ENCODE data around the gene GPC3.
"Not testable (repeated sequence)": the region's sequence is repeated elsewhere in the genome, so short reads cannot be mapped to it uniquely, and the experiment has no call there.

GPC3 gene

DNA sequence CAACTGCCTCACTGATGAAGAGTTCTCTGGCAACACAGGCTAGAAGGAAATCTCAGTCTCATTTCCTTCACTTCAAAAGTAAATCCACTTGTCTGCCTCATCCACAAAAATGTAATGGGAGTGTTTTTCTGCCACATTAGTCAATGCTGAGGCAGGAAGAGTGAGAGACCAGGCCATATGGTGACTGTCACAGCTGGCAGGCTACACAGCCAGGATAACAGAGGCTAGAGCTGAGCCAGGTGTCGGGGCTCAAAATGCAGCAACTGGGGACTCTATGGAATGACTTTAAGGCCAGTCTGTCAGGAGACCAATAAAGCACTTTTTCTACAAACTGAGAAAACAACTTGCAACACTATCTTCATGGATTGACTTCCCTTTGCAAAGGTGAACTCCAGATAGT is 204.2 kb downstream of the GPC3 start:
- DNase-seq, result no peak

DNA sequence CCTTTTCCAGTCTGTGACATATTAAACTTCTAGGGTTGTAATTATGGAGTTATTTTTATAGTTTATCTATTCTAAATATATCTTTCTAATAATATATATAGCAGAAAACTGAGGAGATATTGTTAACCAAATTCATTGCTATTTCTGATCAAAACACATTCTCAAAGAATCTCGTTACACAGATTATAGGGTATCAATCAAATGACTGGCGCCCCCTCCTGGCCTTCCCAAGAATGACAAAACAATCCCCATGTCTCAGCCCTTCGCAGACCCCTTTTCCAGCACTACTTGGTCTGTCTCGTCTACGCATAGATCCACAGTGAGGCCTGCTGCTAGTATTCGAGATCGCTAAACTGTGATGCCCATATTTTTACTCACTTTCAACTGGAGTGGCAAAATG is 209.3 kb downstream of the GPC3 start:
- peak in 9 of 51 donors; percentile 0 to 9 (median 0) for DNase-seq

DNA sequence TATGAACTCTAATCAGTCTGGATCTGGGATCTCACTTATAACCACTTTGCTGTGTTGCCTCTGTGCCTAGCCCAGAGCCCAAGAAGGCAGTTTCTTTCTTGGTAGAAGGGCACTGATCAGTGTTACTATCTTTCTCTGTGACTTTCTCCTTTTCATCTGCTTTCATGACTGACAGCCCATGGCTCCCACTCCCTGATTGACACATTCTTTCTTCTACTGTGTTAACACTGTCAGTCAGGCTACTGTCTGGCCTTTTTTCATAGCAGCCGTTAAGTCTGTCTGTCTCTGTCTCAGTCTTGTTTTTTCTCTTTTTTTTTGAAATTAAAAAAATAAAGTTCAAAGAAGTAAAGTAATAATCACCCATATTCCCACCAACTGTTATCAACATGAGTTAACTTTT is 210.6 kb downstream of the GPC3 start:
- no peak for DNase-seq

GRCh38 chrX:133771086-133771646 is 214.2 kb downstream of the GPC3 start:
- no peak for DNase-seq

DNA sequence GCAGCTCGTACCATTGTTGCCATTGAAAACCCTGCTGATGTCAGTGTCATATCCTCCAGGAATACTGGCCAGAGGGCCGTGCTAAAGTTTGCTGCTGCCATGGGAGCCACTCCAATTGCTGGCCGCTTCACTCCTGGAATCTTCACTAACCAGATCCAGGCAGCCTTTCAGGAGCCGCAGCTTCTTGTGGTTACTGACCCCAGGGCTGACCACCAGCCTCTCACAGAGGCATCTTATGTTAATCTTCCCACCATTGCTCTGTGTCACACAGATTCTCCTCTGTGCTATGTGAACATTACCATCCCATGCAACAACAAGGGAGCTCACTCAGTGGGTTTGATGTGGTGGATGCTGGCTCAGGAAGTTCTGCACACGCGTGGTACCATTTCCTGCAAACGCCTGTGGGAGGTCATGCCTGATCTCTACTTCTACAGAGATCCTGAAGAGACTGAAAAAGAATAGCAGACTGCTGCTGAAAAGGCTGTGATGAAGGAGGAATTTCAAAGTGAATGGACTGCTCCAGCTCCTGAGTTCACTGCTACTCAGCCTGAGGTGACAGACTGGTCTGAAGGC is 222.3 kb downstream of the GPC3 start:
- DNase-seq, result not testable (repeated sequence)

DNA sequence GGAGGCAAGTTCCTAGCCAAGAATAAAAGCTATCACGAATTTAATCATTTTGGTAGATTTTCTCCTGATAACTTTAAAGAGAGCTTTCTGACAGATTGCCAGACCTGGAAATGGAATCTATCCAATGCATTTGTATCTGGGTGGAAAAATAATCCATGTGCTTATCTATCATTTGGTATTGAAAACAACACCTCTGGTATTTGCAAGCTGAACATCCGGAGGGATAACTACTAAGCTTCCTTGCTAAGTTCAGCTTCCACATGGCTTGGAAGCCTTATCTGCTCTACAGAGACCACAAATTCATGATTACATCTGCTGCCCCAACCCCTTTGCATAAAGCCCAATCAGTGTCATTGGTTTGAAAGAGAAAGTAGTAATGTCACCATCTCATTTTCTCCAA is 230.7 kb downstream of the GPC3 start:
- DNase-seq, result no peak

GRCh38 chrX:133749951-133750350 is 235.4 kb downstream of the GPC3 start:
- no peak for DNase-seq

- no peak for DNase-seq
These were observed 236.0 kb downstream of the GPC3 start for GRCh38 chrX:133749370-133749769.

GRCh38 chrX:133747196-133747595 is 238.2 kb downstream of the GPC3 start:
- DNase-seq, result no peak

DNA sequence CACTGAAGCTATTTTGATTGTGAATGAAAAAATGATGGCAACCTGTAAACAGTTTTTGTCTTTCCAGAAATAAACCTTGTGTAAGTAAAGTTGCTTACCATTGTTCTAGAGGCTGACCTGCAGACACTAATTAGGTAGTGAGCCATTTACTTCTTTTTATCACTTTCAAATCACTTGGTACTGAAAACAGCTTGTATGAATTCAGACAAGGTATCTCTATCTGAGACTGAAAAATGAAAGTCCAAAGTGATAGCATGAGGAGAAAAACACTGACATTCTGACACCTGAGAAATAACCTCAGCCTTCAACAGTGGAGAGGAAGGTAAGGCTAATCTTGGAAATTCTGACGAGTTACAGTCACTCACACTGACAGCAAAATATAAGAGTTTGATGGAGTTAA is 238.8 kb downstream of the GPC3 start:
- DNase-seq, result no peak

- no peak for DNase-seq
These were observed 240.0 kb downstream of the GPC3 start for GRCh38 chrX:133745349-133745748.

- no peak for DNase-seq
These were observed 242.6 kb downstream of the GPC3 start for GRCh38 chrX:133742602-133743305.

DNA sequence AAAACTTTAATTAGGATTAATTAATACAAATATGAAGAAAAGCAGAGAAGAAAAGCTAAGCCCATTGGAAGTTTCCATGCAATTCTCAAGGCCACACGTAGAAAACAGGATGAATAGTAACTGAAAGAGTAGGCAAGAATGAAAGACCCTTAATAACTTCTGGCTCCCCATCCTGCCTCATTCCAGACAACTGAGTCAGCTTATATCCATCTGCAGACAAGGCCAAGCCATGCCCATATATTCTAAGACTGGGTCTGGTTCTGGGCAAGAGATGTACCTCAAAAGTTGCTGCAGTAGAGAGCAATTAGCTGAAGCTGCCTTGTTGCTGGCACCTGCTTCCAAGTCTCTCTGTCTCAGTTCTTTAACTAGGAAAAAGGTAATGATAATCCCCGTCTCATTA is 244.1 kb downstream of the GPC3 start:
- DNase-seq, result no peak

DNA sequence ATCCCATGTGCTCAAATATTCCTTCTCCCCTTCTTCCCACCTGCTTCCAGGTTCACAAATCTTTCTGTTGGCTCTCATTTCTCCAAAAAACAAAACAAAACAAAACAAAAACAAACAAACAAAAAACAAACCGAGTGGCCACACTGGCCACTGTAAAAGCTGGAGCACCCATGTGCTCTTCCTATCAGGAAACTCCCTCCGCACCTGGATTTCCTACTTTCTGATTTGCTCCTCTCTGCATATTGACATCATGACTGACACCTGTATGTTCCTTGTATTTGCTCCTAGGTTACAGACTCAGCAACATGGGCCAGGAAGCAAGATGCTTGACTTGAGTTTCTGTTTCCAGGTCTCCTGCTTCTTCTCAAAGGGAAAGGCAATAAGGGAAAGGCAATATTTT is 258.8 kb downstream of the GPC3 start:
- no peak for DNase-seq

DNA sequence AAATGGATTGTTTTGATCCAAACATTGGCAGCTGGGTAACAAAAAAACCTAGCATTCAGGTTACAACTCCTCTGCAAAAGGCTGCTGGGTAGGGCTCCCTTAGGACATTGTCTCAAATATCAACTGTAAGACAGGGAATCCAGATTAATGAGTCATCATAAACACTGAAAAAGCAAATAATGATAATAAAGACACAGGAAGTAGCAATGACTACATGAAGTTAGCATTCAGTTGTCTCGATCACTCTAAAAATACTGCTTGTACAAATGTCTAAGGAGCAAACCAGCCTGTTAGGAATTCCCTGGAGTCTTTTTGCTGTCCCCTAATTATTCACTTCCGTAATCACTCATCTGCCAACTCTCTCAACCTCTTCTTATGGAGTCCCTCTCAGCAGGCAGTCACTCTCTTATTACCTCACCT is 259.2 kb downstream of the GPC3 start:
- no peak for DNase-seq

DNA sequence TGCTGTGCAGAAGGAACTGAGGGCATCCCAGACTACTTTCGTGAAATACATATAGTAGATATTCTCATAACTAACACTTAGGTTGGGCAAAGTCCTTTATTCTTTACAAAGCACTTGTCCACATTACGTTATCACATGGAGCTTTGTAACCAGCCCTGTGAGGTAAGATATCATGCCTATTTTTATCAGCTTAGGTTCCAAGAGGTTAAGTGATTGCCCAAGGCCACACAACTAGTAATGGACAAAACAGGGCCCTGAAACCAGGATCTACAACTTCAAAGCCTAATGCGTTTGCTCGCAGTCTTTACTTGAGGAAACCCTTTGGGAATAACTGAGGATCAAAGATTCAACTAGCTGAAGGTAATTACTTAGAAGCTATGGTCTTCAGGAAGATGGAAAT is 261.5 kb downstream of the GPC3 start:
- no peak for DNase-seq

DNA sequence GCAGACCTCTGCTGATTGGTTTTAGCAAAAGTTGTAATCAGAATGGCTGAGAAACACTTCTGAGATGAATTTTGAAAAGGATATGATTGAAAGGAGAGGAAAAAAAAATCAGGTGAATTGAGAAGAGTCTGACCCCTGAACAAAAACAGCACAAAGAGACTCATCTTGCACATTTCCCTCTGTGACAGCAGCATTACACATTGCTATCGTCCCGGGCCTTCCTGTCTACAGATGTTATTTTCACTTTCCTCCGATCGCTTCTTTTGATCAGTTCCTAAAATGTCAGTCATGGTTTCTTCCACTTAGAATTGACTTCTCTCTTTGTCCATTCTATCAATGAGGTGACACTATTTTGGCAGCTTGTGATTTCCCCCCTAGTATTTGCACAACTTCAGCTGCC is 262.6 kb downstream of the GPC3 start:
- no peak for DNase-seq

DNA sequence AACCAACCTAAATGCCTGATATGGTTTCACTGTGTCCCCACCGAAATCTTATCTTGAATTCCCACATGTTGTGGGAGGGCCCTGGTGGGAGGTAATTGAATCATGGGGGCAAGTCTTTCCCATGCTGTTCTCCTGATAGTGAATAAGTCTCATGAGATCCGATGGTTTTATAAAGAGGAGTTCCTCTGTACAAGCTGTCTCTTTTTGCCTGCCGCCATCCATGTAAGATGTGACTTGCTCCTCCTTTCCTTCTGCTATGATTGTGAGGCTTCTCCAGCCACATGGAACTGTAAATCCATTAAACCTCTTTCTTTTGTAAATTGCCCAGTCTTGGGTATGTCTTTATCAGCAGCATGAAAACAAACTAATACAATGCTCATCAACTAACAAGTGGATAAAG is 265.1 kb downstream of the GPC3 start:
- not testable (repeated sequence) for DNase-seq

DNA sequence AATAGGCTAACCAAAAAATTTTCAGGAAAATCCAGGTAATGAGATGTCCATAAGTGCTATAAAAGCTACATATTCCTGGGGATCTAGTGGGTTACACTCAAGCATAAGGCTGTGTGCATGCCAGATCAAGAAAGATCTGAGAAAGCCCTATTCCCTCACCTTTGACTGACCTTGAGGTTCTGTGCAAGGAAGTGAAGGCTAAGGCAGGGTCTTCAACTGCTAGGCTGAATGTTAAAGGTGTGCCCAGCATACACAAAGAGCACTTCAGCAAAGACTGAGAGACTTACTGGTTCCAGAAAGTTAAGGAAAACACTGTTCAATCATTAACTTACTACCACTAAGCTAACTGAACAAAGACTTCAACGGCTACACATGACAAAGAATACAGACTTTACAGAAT is 269.7 kb downstream of the GPC3 start:
- DNase-seq, result no peak

DNA sequence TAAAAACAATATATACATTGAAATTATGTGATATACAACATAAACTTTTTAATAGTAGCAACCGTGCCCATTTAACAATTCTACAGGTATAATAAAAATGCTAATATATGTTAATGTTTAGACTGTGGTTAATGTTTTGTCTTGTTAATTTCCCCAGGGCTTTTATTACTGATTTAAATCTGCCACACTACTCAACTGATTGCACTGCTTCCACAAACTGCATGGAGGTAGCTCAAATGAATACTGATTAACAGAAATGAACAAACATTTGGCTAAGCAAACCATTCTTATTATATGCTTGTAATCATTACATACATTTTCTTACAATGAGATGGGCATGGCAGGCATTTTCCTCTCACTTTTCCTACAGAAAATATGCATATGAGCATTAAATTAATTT is 275.9 kb downstream of the GPC3 start:
- DNase-seq, result no peak

DNA sequence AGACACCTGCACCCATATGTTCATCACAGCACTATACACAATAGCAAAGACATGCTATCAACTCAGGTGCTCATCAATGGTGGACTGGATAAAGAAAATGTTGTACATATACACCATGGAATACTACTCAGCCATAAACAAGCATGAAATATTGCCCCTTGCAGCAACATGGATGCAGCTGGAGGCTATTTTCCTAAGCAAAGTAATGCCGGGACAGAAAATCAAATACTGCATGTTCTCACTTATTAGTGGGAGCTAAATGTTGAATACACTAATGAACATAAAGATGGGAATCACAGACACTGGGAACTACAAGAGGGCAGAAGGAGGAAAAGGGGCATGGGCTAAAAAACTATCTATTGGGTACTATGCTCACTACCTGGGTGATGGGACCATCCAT is 278.5 kb downstream of the GPC3 start:
- no peak for DNase-seq

- no peak for DNase-seq
These were observed 283.2 kb downstream of the GPC3 start for GRCh38 chrX:133702230-133702629.

- DNase-seq, result no peak
These were observed 286.2 kb downstream of the GPC3 start for GRCh38 chrX:133699023-133699728.

All from hypothalamus (tissue), 51 donors.